Natural killer cell (primary cell): Measurements from ENCODE around the gene SPATA33. TPM values are rescaled to one million over a fixed set of nuclear protein-coding genes. Genes with fewer than 3 reads are reported as not detected.

ENCODE experiments used
- ATAC-seq, 3 donors: fragments of 150-1000 bp in 2 of 3; fragments of 200-7000 bp in 1 of 3; cut with Tn5 transposase; 1 replicate in 1 of 3; 2 replicates in 2 of 3; pipeline ENCODE4 v1.10.0; 2021; ENCODE audit warnings: mild to moderate bottlenecking in 2 of 3, moderate library complexity in 2 of 3
- DNase-seq, 2 donors: peaks; one replicate each; pipeline versions ENCODE4 v3.0.0 to v3.0.0-alpha.2; 2013 to 2021; ENCODE audit warnings: mixed read lengths in 1 of 2
- H3K27ac ChIP-seq: one replicate; pipeline ENCODE4 v1.5.1; 2013; ENCODE audit warnings: mild to moderate bottlenecking, low read length
- H3K27me3 ChIP-seq: one replicate; pipeline ENCODE4 v1.6.1; 2013; ENCODE audit warnings: low read length; ENCODE audit not compliant: control insufficient read depth, insufficient read depth
- H3K36me3 ChIP-seq: one replicate; pipeline ENCODE4 v1.6.1; 2013; ENCODE audit warnings: low read length; ENCODE audit not compliant: control insufficient read depth, insufficient read depth
- H3K4me1 ChIP-seq: one replicate; pipeline ENCODE4 v1.6.1; 2013; ENCODE audit warnings: low read length; ENCODE audit not compliant: control insufficient read depth, insufficient read depth
- H3K4me3 ChIP-seq: one replicate; pipeline ENCODE4 v1.5.1; 2013; ENCODE audit warnings: low read length
- H3K9me3 ChIP-seq: one replicate; pipeline ENCODE4 v1.6.1; 2013; ENCODE audit warnings: low read length; ENCODE audit not compliant: control insufficient read depth, insufficient read depth
- H3K27ac Mint-ChIP-seq, 2 donors: one replicate each; pipeline ENCODE4 v1.8.0; 2022; ENCODE audit warnings: mild to moderate bottlenecking in 2 of 2, mixed read lengths in 2 of 2, moderate library complexity in 1 of 2
- H3K27me3 Mint-ChIP-seq, 2 donors: one replicate each; pipeline ENCODE4 v1.8.0; 2022; ENCODE audit warnings: low read depth in 2 of 2, mixed read lengths in 2 of 2
- H3K36me3 Mint-ChIP-seq: one replicate; pipeline ENCODE4 v1.8.0; 2022; ENCODE audit warnings: mixed read lengths
- H3K4me1 Mint-ChIP-seq, 2 donors: one replicate each; pipeline ENCODE4 v1.8.0; 2022; ENCODE audit warnings: mixed read lengths in 2 of 2
- H3K4me3 Mint-ChIP-seq: one replicate; pipeline ENCODE4 v1.8.0; 2022; ENCODE audit warnings: mild to moderate bottlenecking, moderate library complexity, mixed read lengths
- H3K9me3 Mint-ChIP-seq, 2 donors: one replicate each; pipeline ENCODE4 v1.8.0; 2022; ENCODE audit warnings: mixed read lengths in 2 of 2
- WGBS: methylation state at CpG from one replicate; pipeline ENCODE4 v1.1.7; 2013; ENCODE audit warnings: missing lambda C conversion rate; ENCODE audit not compliant: insufficient coverage; 5-methylcytosine and 5-hydroxymethylcytosine counted together
- intact Hi-C: fragments of 100-400 bp; cut with micrococcal nuclease; formaldehyde crosslinking; loops from one replicate; pipeline ENCODE4 v1.14.2; 2022
- total RNA-seq, 4 donors: library from RNA; stranded (reverse); fragments of 120-200 nt in 1 of 4; gene quantifications; one replicate each; pipeline versions ENCODE4 v1.2.3 to v1.2.4, GENCODE V29; 2013 to 2022
- TF ChIP-seq, protein P1 (sequence below): fragments of 200-600 bp; IDR thresholded peaks from one replicate; pipeline ENCODE4 v1.8.0; 2022; ENCODE audit warnings: antibody characterized with exemption

SPATA33 gene
- total RNA-seq, 3 donors from 2014 or later (not counting 1 experiment from before 2014, with no cell fraction given) = 6.5 to 11.9 (median 8.4) TPM

DNA sequence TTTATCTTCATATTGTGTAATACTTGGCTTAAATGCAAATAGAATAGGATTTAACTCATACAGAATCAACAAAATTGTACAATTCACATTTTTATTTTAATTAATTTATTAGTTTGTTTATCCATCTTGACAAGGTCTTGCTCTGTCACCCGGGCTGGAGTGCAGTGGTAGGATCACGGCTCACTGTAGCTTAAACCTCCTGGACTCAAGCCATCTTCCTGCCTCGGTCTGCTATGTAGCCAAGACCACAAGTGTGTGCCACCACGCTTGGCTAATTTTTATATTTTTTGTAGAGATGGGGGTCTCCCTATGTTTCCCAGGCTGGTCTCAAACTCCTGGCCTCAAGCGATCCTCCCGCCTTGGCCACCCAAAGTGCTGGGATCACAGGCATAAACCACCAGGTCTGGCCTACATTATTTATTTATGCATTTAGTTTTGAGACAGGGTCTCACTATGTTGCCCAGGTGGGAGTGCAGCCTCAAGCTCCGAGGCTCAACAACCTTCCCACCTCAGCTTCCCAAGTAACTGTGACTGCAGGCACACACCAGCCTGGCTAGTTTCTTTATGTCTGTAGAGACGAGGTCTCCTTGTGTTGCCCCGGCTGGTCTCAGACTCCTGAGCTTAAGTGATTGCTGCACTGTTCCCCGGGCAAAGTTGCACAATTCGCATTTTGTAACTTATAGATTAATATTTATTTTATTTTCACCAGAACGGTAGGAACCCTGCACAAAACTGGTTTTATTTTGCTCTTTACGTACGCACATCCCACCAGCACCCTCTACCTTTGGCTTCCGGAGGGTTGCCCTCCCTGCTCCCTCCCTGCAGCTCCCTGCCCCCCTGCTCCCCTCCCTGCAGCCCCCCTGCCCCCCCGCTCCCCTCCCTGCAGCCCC lies 39.3 kb upstream of the SPATA33 start:
- Mint-ChIP-seq H3K36me3 (no peaks in the 10 kb centered on the region), H3K9me3 (peaks cover 2 to 3% of the 10 kb centered on the region in 2 donors), H3K27ac (no peak overlapping the region), H3K4me1 (peaks cover 12 to 14% of the 10 kb centered on the region in 2 donors), H3K4me3 (no peak overlapping the region), H3K27me3 (peaks cover under 1 to 3% of the 10 kb centered on the region in 2 donors)
- H3K9me3 ChIP-seq = peaks cover 13% of the 10 kb centered on the region
- H3K4me3 ChIP-seq = no peak overlapping the region
- no peaks in the 10 kb centered on the region for H3K36me3 ChIP-seq
- intact Hi-C loops = no loop called here
- WGBS = 88% methylated on average over 14 of the region's 16 CpGs
- H3K4me1 ChIP-seq = peaks cover 22% of the 10 kb centered on the region
- no peak overlapping the region for H3K27ac ChIP-seq
- no peaks in the 10 kb centered on the region for H3K27me3 ChIP-seq
- TF ChIP-seq, protein P1, sequence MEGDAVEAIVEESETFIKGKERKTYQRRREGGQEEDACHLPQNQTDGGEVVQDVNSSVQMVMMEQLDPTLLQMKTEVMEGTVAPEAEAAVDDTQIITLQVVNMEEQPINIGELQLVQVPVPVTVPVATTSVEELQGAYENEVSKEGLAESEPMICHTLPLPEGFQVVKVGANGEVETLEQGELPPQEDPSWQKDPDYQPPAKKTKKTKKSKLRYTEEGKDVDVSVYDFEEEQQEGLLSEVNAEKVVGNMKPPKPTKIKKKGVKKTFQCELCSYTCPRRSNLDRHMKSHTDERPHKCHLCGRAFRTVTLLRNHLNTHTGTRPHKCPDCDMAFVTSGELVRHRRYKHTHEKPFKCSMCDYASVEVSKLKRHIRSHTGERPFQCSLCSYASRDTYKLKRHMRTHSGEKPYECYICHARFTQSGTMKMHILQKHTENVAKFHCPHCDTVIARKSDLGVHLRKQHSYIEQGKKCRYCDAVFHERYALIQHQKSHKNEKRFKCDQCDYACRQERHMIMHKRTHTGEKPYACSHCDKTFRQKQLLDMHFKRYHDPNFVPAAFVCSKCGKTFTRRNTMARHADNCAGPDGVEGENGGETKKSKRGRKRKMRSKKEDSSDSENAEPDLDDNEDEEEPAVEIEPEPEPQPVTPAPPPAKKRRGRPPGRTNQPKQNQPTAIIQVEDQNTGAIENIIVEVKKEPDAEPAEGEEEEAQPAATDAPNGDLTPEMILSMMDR = no peak
- DNase-seq (no peak), ATAC-seq (no peak)

DNA sequence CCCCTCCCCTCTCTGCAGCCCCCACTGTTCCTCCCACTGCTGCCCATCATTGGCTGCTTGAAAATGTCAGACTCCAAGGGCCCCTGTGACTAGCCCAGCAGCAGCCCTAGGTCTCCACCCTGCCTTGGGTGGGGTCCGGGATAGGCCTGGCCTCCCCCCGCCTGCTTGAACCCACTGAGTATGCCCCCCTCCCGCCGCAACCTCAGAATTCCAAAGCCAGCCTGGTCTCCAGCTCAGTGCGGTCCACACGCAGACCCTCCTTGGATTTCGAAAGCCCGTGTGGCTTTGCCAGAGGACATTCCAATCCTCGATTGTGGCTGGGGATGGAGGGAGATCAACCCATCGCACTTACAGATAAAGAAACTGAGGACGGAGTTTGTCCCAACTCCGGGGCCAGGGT lies 37.8 kb upstream of the SPATA33 start:
- Mint-ChIP-seq H3K36me3 (no peaks in the 10 kb centered on the region), H3K4me1 (peaks cover 12 to 14% of the 10 kb centered on the region in 2 donors), H3K9me3 (peaks cover 2 to 3% of the 10 kb centered on the region in 2 donors), H3K27me3 (peaks cover 7 to 17% of the 10 kb centered on the region in 2 donors), H3K27ac (no peak overlapping the region), H3K4me3 (no peak overlapping the region)
- Histone ChIP-seq H3K27me3 (no peaks in the 10 kb centered on the region), H3K9me3 (peaks cover 13% of the 10 kb centered on the region), H3K4me1 (peaks cover 22% of the 10 kb centered on the region), H3K36me3 (no peaks in the 10 kb centered on the region), H3K4me3 (no peak overlapping the region), H3K27ac (no peak overlapping the region)
- TF ChIP-seq, protein P1 = no peak
- intact Hi-C loops = no loop called here
- WGBS = 95% methylated on average over 12 of the region's 12 CpGs
- ATAC-seq = no peak
- no peak for DNase-seq

DNA sequence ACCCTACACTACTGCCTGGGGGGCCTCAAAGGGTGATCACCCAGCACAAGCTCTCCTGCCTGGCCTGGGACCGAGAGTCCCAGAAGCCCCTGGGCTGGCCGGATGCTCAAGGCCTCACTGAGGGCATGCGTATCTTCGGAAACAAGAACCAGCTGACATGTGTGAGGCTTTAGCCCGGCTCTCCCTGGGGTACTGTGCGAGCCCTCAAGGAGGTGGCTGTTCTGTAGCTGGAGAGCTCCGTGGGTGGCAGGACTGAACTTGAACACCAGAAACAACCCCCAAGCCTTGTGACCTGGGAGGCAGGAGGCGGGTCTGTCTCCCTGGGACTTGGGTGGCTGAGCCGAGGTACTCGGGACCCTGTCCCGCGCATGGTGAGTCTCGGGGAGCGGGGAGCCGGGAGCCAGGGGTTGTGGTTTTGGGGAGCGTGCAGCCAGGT lies 37.2 kb upstream of the SPATA33 start:
- Histone ChIP-seq H3K27me3 (no peaks in the 10 kb centered on the region), H3K36me3 (no peaks in the 10 kb centered on the region), H3K4me1 (peaks cover 18% of the 10 kb centered on the region), H3K4me3 (no peak overlapping the region), H3K9me3 (peaks cover 13% of the 10 kb centered on the region), H3K27ac (no peak overlapping the region)
- Mint-ChIP-seq H3K27me3 (peaks cover 7 to 22% of the 10 kb centered on the region in 2 donors), H3K4me3 (no peak overlapping the region), H3K4me1 (peaks cover 12 to 14% of the 10 kb centered on the region in 2 donors), H3K36me3 (no peaks in the 10 kb centered on the region), H3K9me3 (peaks cover 2 to 3% of the 10 kb centered on the region in 2 donors), H3K27ac (no peak overlapping the region)
- ATAC-seq = no peak
- DNase-seq = no peak
- intact Hi-C loops = no loop called here
- 88% methylated on average over 16 of the region's 16 CpGs for WGBS
- TF ChIP-seq, protein P1 = no peak
